ENCODE results near the gene ADGRA1.
"Not testable (repeated sequence)": the region's sequence is repeated elsewhere in the genome, so short reads cannot be mapped to it uniquely, and the experiment has no call there.

ADGRA1 gene

GRCh38 chr10:133087679-133088178 is at the start of gene ADGRA1:
Gene ADGRA1 (plus strand): TSS chr10:133087924. CDS start chr10:133088910, 986 bp downstream.
- DNase-seq: peak; percentile 12

GRCh38 chr10:133038036-133038823 is 49.5 kb upstream of the ADGRA1 start:
- DNase-seq: no peak

- DNase-seq: no peak
Measured at GRCh38 chr10:133039107-133039802, 48.5 kb upstream of the ADGRA1 start.

- no peak for DNase-seq
Measured at GRCh38 chr10:133039803-133040165, 47.9 kb upstream of the ADGRA1 start.

GRCh38 chr10:133040198-133040597 is 47.5 kb upstream of the ADGRA1 start:
- no peak for DNase-seq

GRCh38 chr10:133041101-133041500 is 46.6 kb upstream of the ADGRA1 start:
- DNase-seq: no peak

GRCh38 chr10:133042061-133042460 is 45.7 kb upstream of the ADGRA1 start:
- no peak for DNase-seq

GRCh38 chr10:133042816-133043215 is 44.9 kb upstream of the ADGRA1 start:
- no peak for DNase-seq

GRCh38 chr10:133043541-133044225 is 44.0 kb upstream of the ADGRA1 start:
- no peak for DNase-seq

GRCh38 chr10:133044401-133044811 is 43.3 kb upstream of the ADGRA1 start:
- DNase-seq: no peak

GRCh38 chr10:133045556-133046389 is 42.0 kb upstream of the ADGRA1 start:
- DNase-seq: no peak

GRCh38 chr10:133046390-133046765 is 41.3 kb upstream of the ADGRA1 start:
- no peak for DNase-seq

- no peak for DNase-seq
Measured at GRCh38 chr10:133047526-133048123, 40.1 kb upstream of the ADGRA1 start.

- no peak for DNase-seq
Measured at GRCh38 chr10:133048266-133048665, 39.5 kb upstream of the ADGRA1 start.

GRCh38 chr10:133048926-133049325 is 38.8 kb upstream of the ADGRA1 start:
- DNase-seq: no peak

- DNase-seq: no peak
Measured at GRCh38 chr10:133049639-133050038, 38.1 kb upstream of the ADGRA1 start.

GRCh38 chr10:133050371-133050770 is 37.4 kb upstream of the ADGRA1 start:
- no peak for DNase-seq

- DNase-seq: no peak
Measured at GRCh38 chr10:133052076-133052475, 35.6 kb upstream of the ADGRA1 start.

- not testable (repeated sequence) for DNase-seq
Measured at GRCh38 chr10:133053527-133054133, 34.1 kb upstream of the ADGRA1 start.

GRCh38 chr10:133055470-133055869 is 32.3 kb upstream of the ADGRA1 start:
- no peak for DNase-seq

- DNase-seq: no peak
Measured at GRCh38 chr10:133056001-133056400, 31.7 kb upstream of the ADGRA1 start.

- no peak for DNase-seq
Measured at GRCh38 chr10:133056651-133057178, 31.0 kb upstream of the ADGRA1 start.

Data from NCI-H1092 treated with DMSO at 0.1 percent for 48 hours (cell line).